ENCODE data around the gene BET1L.
"Not testable (repeated sequence)": the region's sequence is repeated elsewhere in the genome, so short reads cannot be mapped to it uniquely, and the experiment has no call there.

BET1L gene, protein sequence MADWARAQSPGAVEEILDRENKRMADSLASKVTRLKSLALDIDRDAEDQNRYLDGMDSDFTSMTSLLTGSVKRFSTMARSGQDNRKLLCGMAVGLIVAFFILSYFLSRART

DNA sequence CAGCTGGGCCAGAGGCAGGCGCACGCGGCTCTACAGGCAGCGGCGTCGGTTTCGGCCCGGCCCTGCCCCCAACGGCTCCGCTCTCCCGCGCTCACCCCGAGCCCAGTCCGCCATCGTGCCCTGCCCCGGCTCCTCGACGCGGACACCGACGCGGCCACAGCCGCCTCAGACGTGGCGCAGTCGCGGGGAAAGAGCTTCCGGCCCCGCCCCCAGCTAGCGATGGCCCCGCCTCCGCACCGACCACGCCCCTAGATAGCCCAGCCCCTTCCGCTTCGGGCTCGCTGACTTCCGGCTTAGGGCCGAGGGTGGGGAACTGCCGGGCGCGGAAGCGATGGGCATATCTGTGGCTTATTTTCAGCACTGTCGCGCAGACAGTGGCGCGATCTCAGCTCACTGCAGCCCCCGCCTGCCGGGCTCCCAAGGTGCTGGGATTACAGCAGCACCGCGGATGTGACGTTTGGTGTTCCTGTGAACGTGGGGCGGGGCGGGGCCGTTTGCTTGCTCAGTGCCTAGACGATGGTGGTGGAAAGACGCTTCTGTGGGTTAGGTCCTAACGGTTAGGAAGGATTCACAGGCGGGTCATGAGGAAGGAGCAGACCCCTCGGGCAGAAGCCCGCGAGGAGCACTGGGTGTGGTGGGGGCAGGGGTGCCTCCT lies at the start of gene BET1L, which contains the start of gene RIC8A:
TSS of gene BET1L (minus strand) at position 192 of the 655 bp plus-strand sequence. CDS start at position 114, 78 bp downstream.
TSS of gene RIC8A (plus strand) at position 501 of the 655 bp plus-strand sequence. CDS start 1,147 bp downstream, outside the sequence.
- peak; percentile 99 for DNase-seq

DNA sequence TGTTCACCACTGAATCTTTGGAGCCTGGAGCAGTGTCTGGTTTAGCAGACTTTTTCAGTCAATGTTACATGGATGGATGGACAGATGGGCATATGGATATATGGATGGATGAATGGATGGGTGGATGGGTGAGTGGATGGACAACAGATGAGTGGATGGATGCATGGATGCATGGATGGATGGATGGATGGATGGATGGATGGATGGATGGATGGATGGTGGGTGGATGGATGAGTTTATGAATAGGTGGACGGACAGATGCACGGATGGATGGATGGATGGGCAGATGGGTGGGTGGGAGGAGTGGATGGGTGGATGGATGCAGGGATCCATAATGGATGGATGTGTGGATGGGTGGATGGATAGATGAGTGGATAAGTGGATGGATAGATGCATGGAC lies 48.6 kb upstream of the BET1L start:
- DNase-seq = no peak

DNA sequence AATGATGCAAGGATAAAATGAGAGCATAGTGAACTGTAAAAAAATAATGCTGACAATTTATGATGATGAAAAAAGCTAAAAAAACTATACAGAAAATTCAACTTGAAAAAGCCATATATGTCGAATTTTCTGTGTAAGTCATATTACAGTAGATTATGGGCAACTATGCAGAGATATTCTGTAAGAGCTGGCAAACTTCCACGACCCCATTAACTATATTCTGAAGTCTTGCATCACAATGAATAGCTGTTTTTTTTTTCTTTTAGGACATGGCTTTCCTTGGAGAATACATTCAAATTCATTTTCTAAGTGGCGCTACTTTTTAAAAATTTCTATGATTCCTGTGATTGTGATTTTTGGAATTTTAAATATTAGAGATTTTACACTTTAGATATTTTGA lies 48.0 kb upstream of the BET1L start:
- no peak for DNase-seq

DNA sequence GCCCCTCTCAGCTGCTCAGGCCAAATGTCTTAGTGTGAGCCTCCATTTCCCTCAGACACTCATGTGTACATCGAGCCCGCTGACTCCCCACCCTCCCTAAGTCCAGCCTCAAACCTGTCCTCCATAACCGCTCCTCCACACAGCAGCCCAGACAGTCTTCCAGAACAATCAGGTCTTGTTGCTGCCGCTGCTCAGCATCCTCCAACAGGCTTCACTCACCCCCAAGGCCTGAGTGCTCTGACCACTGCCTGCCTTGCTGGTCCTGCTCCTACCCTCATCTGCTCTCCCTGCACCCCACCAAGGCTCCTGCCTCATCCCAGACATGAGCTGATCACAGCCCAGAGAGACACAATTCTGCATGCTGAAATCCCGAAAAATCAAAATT lies 46.7 kb upstream of the BET1L start:
- DNase-seq = no peak

DNA sequence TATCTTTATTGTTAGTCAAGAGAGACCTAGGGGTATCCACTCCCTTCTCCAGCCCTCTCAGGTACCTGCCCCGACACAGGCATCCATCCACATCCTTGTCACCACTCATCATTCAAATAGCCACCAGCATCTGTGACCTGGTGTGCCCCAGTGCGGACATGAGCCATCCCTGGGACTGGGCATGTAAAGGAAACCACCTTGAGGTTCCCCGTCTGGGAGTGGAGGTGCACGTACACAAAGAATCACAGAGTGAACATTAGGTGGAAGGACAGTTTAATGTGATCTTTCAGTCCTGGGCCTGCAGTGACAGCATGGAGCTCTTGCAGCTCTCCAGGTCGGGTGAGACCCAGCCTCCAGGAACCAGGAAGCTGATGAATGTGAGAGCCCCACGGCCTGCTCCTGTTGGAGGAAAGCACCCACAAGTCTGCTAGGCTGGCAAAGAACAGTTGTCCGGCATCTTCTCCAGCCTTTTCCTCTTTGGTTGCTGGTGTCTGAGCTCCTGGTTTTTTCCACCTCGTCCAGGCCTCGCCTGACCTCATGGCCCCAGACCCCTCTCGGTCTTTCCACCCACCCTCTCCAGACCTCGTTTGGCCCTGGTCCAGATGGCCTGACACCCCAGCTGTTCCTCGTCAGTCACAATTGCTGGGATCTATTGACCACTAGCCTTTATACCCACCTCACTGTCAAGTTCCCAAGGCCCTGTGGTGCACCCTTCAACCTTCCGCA lies 46.1 kb upstream of the BET1L start:
- DNase-seq = no peak

DNA sequence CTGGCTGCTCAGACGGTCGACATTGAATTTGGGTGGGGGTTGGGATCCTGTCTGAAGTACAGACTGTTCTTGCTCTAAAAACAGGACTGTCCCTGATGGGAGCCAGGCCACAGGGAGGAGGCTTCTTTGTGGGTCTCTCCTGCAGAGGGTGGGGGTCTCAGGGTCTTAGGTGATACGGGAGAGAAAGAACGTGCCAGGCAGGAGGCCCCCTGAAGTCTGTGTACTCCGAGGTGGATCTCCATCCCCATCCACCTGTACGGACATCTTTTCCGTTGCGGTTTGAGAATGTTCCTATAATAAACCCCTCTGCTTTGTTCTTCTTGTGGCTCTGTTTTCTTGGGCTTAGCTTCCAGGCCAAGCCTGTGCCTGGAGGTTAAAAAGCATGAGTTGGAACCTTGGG lies 45.5 kb upstream of the BET1L start:
- DNase-seq = no peak

DNA sequence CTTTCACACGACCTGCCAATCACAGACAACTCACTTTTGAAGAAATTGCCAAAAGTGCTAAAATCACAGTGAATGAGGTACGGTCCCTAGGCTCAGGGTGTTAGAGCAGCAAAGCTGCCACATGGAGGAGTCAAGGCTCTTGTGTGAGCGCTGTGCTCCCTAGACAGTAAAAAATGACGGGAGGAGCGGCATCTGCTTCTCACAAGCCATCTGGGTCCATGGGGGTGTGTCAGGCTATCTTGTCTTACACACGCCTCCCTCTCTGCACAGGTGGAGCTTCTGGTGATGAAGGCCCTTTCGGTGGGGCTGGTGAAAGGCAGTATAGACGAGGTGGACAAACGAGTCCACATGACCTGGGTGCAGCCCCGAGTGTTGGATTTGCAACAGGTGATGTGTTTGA lies 44.4 kb upstream of the BET1L start:
- no peak for DNase-seq

DNA sequence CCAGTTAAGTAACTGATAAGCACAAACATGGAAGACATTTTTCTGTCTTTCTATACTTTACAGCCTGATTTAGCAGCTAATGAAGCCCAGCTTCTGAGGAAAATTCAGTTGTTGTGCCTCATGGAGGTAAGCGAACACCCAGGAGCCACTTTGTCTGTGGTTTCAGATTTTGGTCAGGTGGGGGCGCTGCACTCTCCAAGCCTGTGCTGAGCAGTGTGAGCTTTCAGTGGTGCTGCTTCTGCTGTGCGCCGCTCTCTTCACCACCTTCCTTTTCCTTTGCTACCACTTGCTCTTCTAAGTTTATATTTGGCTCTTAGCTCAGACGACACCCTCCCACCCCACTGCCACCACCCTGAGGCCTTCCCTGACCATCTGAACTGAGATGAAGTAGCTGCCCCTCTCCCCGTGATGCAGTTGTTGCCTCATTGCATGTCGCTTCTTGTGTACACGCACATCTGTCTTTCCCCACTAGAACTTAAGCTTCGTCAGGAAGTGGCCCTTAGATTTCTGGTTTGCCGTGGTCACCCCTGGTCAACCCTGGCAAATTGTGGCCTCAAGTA lies 43.6 kb upstream of the BET1L start:
- DNase-seq = peak; percentile 12 to 76

DNA sequence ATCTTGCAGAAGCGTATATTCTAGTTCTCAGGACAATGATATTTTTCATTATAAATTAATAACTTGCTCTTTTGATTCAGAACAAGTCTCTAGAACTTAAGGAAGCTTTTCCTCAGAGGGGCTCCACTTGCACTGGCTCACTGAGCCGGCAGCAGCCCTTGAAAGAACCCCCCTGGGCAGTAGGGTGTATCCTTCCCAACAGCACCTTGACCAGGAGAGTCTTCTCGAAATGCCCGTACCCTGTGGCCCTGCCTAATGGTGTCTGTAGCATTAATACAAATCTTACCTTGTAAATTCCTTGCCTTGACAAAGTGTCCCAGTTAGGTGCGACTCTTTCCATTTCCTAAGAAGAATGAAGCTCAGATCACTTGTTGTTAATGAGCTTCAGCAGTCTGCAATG lies 43.1 kb upstream of the BET1L start:
- DNase-seq = no peak

DNA sequence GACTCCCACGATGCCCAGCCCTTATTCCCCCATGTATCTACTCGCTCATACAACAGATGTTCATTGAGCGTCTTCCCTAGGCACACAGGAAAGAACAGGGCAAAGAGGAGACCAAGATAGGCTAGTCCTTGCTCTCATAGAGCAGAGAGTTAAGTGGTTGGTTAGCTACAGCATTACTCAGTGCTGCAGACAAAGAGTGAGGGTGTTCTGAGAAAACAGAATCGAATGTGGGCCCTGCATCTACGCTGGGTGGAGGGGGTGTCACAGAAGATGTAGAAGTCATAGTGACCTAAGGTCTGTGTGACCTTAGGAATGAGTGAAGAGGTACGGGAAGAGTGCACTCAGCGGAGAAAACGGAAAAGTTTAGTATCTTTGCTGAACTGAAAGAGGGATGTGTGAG lies 41.9 kb upstream of the BET1L start:
- no peak for DNase-seq

DNA sequence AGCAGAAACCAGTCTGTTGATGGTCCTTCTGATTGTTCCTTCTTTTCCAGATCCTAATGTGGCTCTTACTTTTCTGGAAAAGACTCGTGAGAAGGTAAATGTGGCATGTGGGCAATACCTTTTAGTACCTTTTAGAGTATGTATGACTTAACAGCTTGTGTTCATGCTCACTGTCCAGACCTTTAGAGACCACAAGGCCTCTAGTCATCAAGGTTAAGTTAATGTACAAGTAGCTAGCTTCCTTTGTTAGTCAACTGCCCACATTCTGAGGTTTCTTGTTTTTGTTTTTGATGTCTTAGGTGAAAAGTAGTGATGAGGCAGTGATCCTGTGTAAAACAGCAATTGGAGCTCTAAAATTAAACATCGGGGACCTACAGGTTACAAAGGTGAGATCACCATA lies 37.2 kb upstream of the BET1L start:
- DNase-seq = no peak

DNA sequence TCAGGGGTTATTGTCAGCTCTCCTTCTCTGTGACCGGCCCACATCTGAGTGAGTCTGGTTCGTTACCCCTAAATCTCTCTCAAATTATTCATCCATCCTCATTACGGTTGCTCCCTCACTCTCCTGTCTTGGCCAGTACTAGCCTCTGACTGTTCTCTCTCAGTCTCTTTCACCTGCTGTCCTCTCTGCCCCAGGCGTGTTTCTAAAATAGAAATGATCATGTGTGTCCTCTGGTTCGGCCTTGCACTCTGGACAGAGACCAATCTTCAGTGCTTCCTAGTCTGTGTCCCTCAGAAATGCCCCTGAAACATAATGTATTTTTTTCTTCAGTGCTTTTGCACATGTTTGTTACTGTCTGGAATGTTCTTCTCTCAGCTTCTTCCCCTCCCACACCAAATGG lies 34.4 kb upstream of the BET1L start:
- no peak for DNase-seq

DNA sequence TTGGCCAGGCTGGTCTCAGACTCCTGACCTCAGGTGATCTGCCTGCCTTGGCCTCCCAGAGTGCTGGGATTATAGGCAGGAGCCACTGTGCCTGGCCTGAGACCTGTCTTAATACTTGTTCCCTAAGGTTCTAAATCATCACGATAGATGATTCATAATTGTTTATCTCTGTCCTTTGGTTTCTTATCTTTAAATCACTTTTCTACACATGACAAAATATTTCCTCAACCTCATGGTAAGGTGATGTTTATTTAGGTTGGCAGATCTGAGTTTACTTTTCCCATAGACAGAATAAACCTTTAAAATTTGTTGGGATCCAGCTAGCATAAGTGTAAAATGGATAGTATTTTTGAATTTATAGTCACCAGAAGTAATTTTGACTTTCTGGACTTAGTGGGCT lies 33.1 kb upstream of the BET1L start:
- DNase-seq = no peak

DNA sequence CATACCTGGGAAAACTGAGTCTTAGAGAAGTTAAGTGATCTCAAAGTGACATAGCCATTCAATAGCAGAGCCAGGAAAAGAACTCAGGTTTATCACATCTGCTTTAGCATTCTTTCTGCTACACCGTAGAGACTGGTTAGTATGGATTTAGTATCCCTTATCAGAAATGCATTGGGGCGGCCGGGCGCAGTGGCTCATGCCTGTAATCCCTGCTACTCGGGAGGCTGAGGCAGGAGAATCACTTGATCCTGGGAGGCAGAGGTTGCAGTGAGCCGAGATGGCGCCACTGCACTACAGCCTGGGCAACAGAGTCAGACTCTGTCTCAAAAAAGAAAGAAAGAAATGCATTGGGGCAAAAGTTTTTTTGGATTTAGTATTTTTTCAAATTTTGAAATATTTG lies 31.1 kb upstream of the BET1L start:
- DNase-seq = not testable (repeated sequence)

DNA sequence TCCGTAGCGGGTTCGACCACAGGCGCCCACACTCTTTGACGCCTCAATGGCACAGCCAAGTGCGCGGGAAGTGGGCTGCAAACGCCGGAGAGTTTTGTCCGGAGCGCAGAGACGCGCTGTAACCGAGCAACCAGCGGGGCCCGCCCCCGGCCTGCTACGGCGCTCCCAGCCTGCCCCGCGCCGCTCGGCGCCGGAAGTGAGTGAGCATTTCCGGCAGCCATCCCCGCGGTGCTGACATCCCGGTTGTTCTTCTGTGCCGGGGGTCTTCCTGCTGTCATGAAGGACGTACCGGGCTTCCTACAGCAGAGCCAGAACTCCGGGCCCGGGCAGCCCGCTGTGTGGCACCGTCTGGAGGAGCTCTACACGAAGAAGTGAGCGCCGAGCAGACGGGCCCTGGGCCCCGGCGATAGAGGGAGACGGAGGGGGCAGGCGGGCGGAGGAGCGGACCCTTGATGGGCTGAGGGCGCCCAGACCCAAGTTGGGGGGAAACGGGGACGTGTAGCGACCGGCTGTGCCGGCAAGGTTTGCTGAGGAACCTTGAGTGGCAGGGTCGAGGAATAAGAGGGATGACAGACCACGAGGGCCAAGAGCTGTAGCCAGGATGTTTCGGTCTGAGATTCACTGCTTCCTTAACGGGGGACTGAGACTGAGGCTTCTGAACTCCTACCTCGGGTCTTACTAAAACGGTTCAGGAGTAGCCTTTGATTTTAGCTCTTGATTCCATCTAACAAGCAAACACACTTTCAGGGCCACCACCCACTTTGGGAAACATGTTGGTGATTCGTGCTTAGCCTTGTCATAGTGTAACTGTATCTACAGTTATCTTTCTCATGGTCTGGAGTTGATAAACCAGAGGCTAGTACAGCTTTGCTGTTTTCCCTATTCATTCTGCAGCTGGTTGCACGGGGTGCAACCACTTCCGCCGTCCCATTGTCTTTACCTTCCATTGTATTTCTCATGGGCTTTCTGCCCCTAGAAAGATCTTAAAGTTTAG lies 29.9 kb upstream of the BET1L start, which contains the start of gene PSMD13:
TSS of gene PSMD13 (plus strand) at position 203 of the 994 bp plus-strand sequence. CDS start at position 277, 74 bp downstream.
- DNase-seq = peak; percentile 93 to 95

DNA sequence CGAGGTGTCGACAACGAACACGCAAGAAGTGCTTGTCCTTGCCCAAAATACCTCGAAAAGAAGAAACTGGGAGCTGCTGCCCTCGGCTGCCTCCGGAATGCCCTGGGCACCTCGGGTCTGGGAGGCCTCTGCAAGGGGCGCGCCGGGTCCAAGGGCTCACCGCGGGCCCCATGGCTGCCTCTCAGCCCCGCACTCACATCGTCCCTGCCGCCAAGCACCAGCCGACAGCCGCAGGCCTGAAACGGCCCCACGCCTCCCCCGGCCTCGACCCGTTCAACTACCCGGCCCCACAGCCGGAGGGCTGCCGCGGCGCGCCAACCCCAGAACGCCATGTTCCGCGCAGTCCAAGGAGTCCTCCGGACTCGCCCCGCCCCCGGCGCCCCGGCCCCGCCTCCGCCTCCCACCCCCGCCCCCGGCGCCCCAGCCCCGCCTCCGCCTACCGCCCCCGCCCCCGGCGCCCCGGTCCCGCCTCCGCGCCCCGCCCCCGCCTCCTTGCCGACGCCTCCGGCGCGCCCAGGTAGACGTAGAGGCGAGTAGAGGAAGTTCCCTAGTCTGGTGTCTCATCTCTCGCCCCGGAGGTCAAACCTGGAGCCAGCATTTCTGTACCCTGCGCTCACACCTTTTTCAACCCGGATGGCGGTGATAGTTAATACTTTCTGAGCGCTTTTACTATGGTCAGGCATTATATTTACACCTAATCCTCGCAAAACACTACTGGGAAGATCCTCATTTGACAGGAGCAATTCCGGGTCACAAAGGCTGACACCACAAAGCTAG lies 29.0 kb upstream of the BET1L start, which contains the start of gene SIRT3:
TSS of gene SIRT3 (minus strand) at position 346 of the 777 bp plus-strand sequence. CDS start at position 332, 14 bp downstream.
- DNase-seq = peak; percentile 6

DNA sequence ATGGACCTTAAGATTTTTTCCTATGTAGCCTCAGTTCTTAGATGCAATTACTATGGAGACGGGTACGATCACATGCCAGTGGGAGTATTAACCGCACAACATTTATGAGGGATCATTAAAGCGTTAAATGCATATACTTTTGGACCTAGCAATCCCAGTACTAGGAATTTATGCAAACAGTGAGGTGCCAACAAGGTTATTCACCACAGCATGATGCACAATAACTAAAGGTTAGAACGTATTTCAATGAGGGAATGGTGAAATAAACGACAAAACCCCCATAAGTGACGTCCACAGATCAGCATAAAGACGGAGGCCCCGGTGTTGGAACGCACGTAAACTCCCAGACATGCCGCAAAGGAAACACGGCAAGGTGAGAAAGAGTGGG lies 28.4 kb upstream of the BET1L start:
- DNase-seq = no peak

DNA sequence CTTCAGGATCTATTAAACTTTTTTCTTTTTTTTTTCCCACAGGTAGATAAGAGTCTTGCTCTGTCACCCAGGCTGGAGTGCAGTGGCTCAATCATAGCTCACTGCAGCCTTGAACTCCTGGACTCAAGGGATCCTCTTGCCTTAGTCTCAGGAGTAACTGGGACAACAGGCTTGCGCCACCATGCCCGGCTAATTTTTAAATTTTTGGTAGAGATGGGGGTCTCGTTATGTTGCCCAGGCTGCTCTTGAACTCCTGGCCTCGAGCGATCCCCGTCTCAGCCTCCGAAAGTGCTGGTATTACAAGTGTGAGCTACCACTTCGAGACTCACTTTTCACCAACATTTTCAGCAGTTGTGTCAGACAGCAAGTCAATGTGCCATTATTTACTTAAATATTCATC lies 28.0 kb upstream of the BET1L start:
- DNase-seq = no peak

DNA sequence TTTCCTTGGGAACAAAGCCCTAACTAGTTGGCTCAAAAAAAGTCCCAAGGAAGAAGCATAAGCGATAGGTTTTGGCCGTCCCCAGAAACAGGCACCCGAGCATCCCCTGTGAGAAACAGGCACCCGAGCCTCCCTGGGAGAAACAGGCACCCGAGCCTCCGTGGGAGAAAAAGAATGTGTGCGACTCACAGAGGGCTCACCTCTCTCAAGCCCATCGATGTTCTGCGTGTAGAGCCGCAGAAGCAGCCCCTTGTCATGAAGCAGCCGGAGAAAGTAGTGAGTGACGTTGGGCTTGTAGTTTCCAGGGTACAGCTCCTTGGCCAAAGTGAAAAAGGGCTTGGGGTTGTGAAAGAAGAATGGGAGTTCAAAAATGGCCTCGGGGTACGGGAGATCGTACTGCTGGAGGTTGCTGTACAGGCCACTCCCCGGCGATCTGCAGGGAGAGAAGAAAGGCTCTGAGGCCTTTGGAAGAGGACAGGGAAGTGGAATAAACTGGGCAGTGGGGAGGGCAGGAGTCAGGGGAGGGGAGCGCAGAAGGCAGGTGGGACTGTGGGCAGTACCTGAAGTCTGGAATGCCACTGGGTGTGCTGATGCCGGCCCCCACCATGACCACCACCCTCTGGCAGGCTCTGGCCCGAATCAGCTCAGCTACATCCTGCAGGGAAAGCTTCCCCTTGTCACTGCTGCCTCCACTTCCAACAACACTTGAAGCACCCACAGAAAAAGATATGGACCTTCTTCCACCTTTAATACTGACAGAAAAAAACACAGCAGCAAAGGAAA lies 25.8 kb upstream of the BET1L start:
- no peak for DNase-seq

DNA sequence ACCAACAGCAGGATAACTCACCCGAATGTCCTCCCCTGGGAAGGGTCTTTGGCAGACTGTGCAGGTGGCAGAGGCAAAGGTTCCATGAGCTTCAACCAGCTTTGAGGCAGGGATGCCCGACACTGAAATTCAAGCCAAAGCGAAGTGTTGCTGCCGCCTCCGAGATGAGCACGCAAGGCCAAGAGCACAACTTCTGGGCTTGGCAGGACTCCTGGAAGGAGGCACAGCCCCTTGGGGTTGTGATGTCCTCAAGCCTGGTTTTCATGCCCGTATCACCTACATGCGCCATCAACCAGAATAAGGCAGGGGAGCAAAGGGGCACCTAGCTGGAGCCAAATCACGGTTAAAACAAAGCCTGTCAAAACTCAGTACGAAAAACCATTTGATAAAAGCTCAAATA lies 23.2 kb upstream of the BET1L start:
- no peak for DNase-seq

All from inflammatory macrophage treated with lipopolysaccharide for 1 hour (primary cell).